Esophagus muscularis mucosa (tissue), 4 donors: ENCODE results near the gene GID4. TPM values are rescaled to one million over a fixed set of nuclear protein-coding genes. Genes with fewer than 3 reads are reported as not detected.

Source experiments
- DNase-seq: peaks from one replicate; pipeline ENCODE4 v3.0.0-alpha.2; 2017; ENCODE audit errors: extremely low spot score
- H3K27ac ChIP-seq, 4 donors: fragments of 200-600 bp; sonication (generic); replicated peaks in 1 of 4; 1 replicate in 3 of 4; 2 replicates in 1 of 4; pipeline ENCODE4 v1.5.1; 2016 to 2019; ENCODE audit warnings: mild to moderate bottlenecking in 1 of 4
- H3K27me3 ChIP-seq, 4 donors: fragments of 200-600 bp; sonication (generic); one replicate each; pipeline versions ENCODE4 v1.5.1 to v1.6.0; 2016 to 2019
- H3K36me3 ChIP-seq, 4 donors: fragments of 200-600 bp; sonication (generic); one replicate each; pipeline ENCODE4 v1.5.1; 2016 to 2019
- H3K4me1 ChIP-seq, 4 donors: fragments of 200-600 bp; sonication (generic); one replicate each; pipeline ENCODE4 v1.5.1; 2016 to 2019
- H3K4me3 ChIP-seq, 4 donors: fragments of 200-600 bp; sonication (generic); 1 replicate in 2 of 4; 2 replicates in 2 of 4; pipeline ENCODE4 v1.5.1; 2016 to 2019; ENCODE audit warnings: mild to moderate bottlenecking in 4 of 4, moderate library complexity in 1 of 4
- H3K9me3 ChIP-seq, 4 donors: fragments of 200-600 bp; sonication (generic); 1 replicate in 3 of 4; 2 replicates in 1 of 4; pipeline ENCODE4 v1.5.1; 2016 to 2019
- CTCF ChIP-seq, 3 experiments: fragments of 200-600 bp in 2 of 3; fragments of 450-650 bp in 1 of 3; sonication (generic) in 2 of 3; IDR thresholded peaks; one replicate each; pipeline ENCODE4 v1.5.1; 2017 to 2019; ENCODE audit warnings: antibody characterized with exemption in 3 of 3, mild to moderate bottlenecking in 2 of 3, moderate library complexity in 1 of 3
- EP300 ChIP-seq: sonication (generic); formaldehyde crosslinking; IDR thresholded peaks from one replicate; pipeline ENCODE4 v1.6.1; 2017; ENCODE audit warnings: antibody characterized with exemption
- POLR2A ChIP-seq: fragments of 450-650 bp; IDR thresholded peaks from one replicate; pipeline ENCODE4 v1.6.1; 2017; ENCODE audit warnings: antibody characterized with exemption, moderate library complexity, mild to moderate bottlenecking, low read depth
- POLR2AphosphoS5 ChIP-seq, 2 donors: sonication (generic); formaldehyde crosslinking; IDR thresholded peaks; one replicate each; pipeline ENCODE4 v1.6.1; 2017; ENCODE audit warnings: antibody characterized with exemption in 2 of 2
- WGBS: methylation state at CpG from one replicate; pipeline ENCODE4 v1.1.5; 2018; 5-methylcytosine and 5-hydroxymethylcytosine counted together
- intact Hi-C: fragments of 100-400 bp; cut with DNase I; formaldehyde crosslinking; loops from one replicate; pipeline ENCODE4 v1.15.1; 2023
- total RNA-seq, 4 donors: library from RNA; depleted of rRNA; stranded (reverse); fragments of >200 nt; gene quantifications; one replicate each; pipeline versions ENCODE4 v1.1.0 to v1.2.1, GENCODE V29; 2016

The GID4 gene
- total RNA-seq, 4 donors from 2014 or later = 33.1 to 39.8 (median 34.4) TPM

GRCh38 chr17:18059283-18059682 is 20.1 kb downstream of the GID4 start:
- Histone ChIP-seq H3K36me3 (peaks cover 49 to 99% (median 93%) of the 10 kb centered on the region in 4 donors), H3K27me3 (no peaks in the 10 kb centered on the region), H3K9me3 (no peaks in the 10 kb centered on the region), H3K4me1 (no peaks in the 10 kb centered on the region), H3K4me3 (no peak overlapping the region), H3K27ac (no peak overlapping the region)
- WGBS = 86% methylated on average over 5 of the region's 5 CpGs
- intact Hi-C loops = no loop called here
- DNase-seq = no peak
- TF ChIP-seq EP300 = no peak

GRCh38 chr17:18064053-18064452 is 24.8 kb downstream of the GID4 start:
- Histone ChIP-seq H3K9me3 (no peaks in the 10 kb centered on the region), H3K4me1 (no peaks in the 10 kb centered on the region), H3K27me3 (no peaks in the 10 kb centered on the region), H3K27ac (no peak overlapping the region), H3K4me3 (no peak overlapping the region), H3K36me3 (peaks cover 30 to 87% (median 73%) of the 10 kb centered on the region in 4 donors)
- 68% methylated on average over 2 of the region's 2 CpGs for WGBS
- intact Hi-C loops = no loop called here
- no peak for TF ChIP-seq EP300
- TF ChIP-seq POLR2AphosphoS5 (IDR thresholded peaks at IDR 0.05) = no peak
- no peak for TF ChIP-seq POLR2A
- no peak for TF ChIP-seq CTCF (IDR thresholded peaks at IDR 0.05)
- DNase-seq = no peak

- H3K9me3 ChIP-seq = no peaks in the 10 kb centered on the region
- H3K27me3 ChIP-seq = no peaks in the 10 kb centered on the region
- DNase-seq = no peak
- 89% methylated on average over 6 of the region's 11 CpGs for WGBS
- peaks cover 0 to 2% (median 0%) of the 10 kb centered on the region in 4 donors for H3K4me1 ChIP-seq
- peaks cover 25 to 72% (median 59%) of the 10 kb centered on the region in 4 donors for H3K36me3 ChIP-seq
- intact Hi-C loops = no loop called here
- H3K4me3 ChIP-seq = no peak overlapping the region
- H3K27ac ChIP-seq = no peak overlapping the region
- TF ChIP-seq POLR2AphosphoS5 (IDR thresholded peaks at IDR 0.05) (no peak), EP300 (no peak), CTCF (IDR thresholded peaks at IDR 0.05) (no peak), POLR2A (no peak)
These were observed 26.3 kb downstream of the GID4 start for GRCh38 chr17:18065546-18065945.

GRCh38 chr17:18066866-18067265 is 27.7 kb downstream of the GID4 start:
- Histone ChIP-seq H3K9me3 (no peaks in the 10 kb centered on the region), H3K36me3 (peaks cover 17 to 59% (median 46%) of the 10 kb centered on the region in 4 donors), H3K4me3 (no peak overlapping the region), H3K27ac (no peak overlapping the region), H3K4me1 (peaks cover 0 to 10% (median 7%) of the 10 kb centered on the region in 4 donors), H3K27me3 (no peaks in the 10 kb centered on the region)
- no peak for DNase-seq
- intact Hi-C loops = no loop called here
- WGBS = 93% methylated on average over 4 of the region's 4 CpGs
- TF ChIP-seq CTCF (IDR thresholded peaks at IDR 0.05) (no peak), EP300 (no peak), POLR2AphosphoS5 (IDR thresholded peaks at IDR 0.05) (no peak), POLR2A (no peak)

- peaks cover 9 to 36% (median 25%) of the 10 kb centered on the region in 4 donors for H3K36me3 ChIP-seq
- 100% methylated on average over 2 of the region's 2 CpGs for WGBS
These were observed 29.9 kb downstream of the GID4 start for GRCh38 chr17:18069101-18069500.

More at GRCh38 chr17:18069101-18069500, 29.9 kb downstream of the GID4 start:
- H3K27me3 ChIP-seq = no peaks in the 10 kb centered on the region
- no peaks in the 10 kb centered on the region for H3K9me3 ChIP-seq
- intact Hi-C loops = no loop called here
- peaks cover 0 to 10% (median 7%) of the 10 kb centered on the region in 4 donors for H3K4me1 ChIP-seq
- H3K4me3 ChIP-seq = no peak overlapping the region
- TF ChIP-seq CTCF (IDR thresholded peaks at IDR 0.05) (no peak), EP300 (no peak), POLR2AphosphoS5 (IDR thresholded peaks at IDR 0.05) (no peak)
- DNase-seq = no peak
- no peak overlapping the region for H3K27ac ChIP-seq
